ENCODE data around the gene ACAD8. TPM values are rescaled to one million over a fixed set of nuclear protein-coding genes. Genes with fewer than 3 reads are reported as not detected.

Gene ACAD8
- total RNA-seq, 1 experiment from 2014 or later, result 34.8 TPM

DNA sequence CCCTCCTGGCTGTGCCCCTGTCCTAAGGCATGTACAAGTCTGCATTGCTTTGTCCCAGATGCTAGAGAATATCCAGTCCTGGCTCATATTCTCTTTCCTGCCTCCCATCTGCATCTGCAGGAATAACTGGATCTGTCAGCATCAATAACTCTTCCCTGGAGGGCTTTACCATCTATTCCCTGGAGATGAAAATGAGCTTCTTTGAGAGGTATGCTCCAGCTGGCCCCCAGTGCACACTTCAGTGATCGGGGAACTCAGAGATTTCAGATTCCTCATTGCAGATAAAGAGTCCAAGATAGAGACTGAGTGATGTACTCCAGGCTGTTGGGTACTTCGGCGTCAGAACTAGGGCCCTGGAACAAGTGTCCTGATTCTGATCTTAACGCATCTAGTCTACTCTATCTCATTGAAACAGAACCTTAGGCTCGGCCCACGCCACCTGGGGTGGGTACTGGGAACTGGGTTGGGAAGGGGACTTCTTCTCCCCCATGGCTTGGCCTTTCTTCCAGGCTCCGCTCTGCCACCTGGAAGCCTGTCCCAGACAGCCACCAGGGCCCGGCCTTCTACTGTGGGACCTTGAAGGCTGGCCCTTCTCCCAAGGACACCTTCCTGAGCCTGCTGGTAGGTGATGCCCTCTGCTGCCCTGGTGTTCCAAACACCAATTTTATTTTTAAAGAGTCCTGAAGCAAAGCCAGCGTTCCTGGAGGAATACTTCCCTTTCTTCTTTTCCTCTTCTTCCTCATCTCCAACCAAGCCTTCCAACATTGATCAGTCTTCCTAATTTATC is 60.6 kb downstream of the ACAD8 start:
- no peak overlapping the region for H3K4me3 ChIP-seq (ENCODE audit: low read depth, low read length, poor library complexity, severe bottlenecking)
- no peak for DNase-seq (ENCODE audit: low spot score)
- no peaks in the 10 kb centered on the region for H3K36me3 ChIP-seq (ENCODE audit: insufficient read depth, low read length, poor library complexity, severe bottlenecking)
- H3K27ac ChIP-seq (ENCODE audit: low read depth, low read length, poor library complexity, severe bottlenecking), result no peak overlapping the region
- intact Hi-C loops (cut with micrococcal nuclease; ENCODE audit: unreplicated experiment), result no loop called here
- H3K27me3 ChIP-seq (replicated peaks; ENCODE audit: insufficient read depth, low read depth, low read length, poor library complexity), result peaks cover 20% of the 10 kb centered on the region
- ChIA-PET CTCF (no interaction called here), POLR2A (ENCODE audit: low non-redundant PET) (no interaction called here)
- TF ChIP-seq, protein P1, sequence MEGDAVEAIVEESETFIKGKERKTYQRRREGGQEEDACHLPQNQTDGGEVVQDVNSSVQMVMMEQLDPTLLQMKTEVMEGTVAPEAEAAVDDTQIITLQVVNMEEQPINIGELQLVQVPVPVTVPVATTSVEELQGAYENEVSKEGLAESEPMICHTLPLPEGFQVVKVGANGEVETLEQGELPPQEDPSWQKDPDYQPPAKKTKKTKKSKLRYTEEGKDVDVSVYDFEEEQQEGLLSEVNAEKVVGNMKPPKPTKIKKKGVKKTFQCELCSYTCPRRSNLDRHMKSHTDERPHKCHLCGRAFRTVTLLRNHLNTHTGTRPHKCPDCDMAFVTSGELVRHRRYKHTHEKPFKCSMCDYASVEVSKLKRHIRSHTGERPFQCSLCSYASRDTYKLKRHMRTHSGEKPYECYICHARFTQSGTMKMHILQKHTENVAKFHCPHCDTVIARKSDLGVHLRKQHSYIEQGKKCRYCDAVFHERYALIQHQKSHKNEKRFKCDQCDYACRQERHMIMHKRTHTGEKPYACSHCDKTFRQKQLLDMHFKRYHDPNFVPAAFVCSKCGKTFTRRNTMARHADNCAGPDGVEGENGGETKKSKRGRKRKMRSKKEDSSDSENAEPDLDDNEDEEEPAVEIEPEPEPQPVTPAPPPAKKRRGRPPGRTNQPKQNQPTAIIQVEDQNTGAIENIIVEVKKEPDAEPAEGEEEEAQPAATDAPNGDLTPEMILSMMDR (conservative IDR thresholded peaks at IDR 0.05; ENCODE audit: low read depth, low read length), result no peak
- no peak for TF ChIP-seq EZH2 (IDR thresholded peaks at IDR 0.05; ENCODE audit: borderline replicate concordance, low read depth, low read length, poor library complexity, severe bottlenecking)
- H3K9me3 ChIP-seq (ENCODE audit: low read depth, low read length, poor library complexity, severe bottlenecking), result no peaks in the 10 kb centered on the region
- H3K4me1 ChIP-seq (ENCODE audit: insufficient read depth, low read length, poor library complexity, severe bottlenecking), result no peaks in the 10 kb centered on the region
- BruUV-seq (replicated peaks), result no TSS peak

Other genes starting within 250 kb of the ACAD8 start
- 9.0 and 14.5 TPM in 2 replicates for gene JAM3, start 184.5 kb upstream of the ACAD8 start, total RNA-seq (2021)
- gene NCAPD3, start 29.6 kb upstream of the ACAD8 start, total RNA-seq (2021), result 120 and 127 TPM in 2 replicates
- gene VPS26B, start 28.9 kb upstream of the ACAD8 start, total RNA-seq (2021), result 51.3 and 53.3 TPM in 2 replicates
- gene THYN1, start 216 bp upstream of the ACAD8 start, total RNA-seq (2021), result 57.2 and 60.2 TPM in 2 replicates
- 0.09 and 0.17 TPM in 2 replicates for gene GLB1L3, start 22.8 kb downstream of the ACAD8 start, total RNA-seq (2021)
- gene GLB1L2, start 78.4 kb downstream of the ACAD8 start, total RNA-seq (2021), result 21.7 and 22.6 TPM in 2 replicates
- gene B3GAT1, start 158.7 kb downstream of the ACAD8 start, total RNA-seq (2021), result 3.7 and 5.5 TPM in 2 replicates

Data from A673 (cell line).